GM18873 (cell line): Measurements from ENCODE around the gene PRKAR1B.
"Not testable (repeated sequence)": the region's sequence is repeated elsewhere in the genome, so short reads cannot be mapped to it uniquely, and the experiment has no call there.

Experiments used
- ATAC-seq: cut with Tn5 transposase; IDR thresholded peaks from one replicate; pipeline ENCODE4 v1.9.1; 2021; ENCODE audit warnings: mild to moderate bottlenecking, moderate library complexity, moderate number of reproducible peaks; ENCODE audit not compliant: unreplicated experiment, low FRiP score

PRKAR1B gene

GRCh38 chr7:564176-564865, 162.8 kb downstream of the PRKAR1B start:
- ATAC-seq: no peak

- ATAC-seq: no peak
These were observed 163.4 kb downstream of the PRKAR1B start for GRCh38 chr7:563629-564170.

- no peak for ATAC-seq
These were observed 164.1 kb downstream of the PRKAR1B start for GRCh38 chr7:562789-563628.

GRCh38 chr7:562374-562675, 164.8 kb downstream of the PRKAR1B start:
- no peak for ATAC-seq

GRCh38 chr7:561631-562373, 165.3 kb downstream of the PRKAR1B start:
- ATAC-seq: no peak

- ATAC-seq: no peak
These were observed 166.0 kb downstream of the PRKAR1B start for GRCh38 chr7:560966-561630.

- ATAC-seq: no peak
These were observed 167.7 kb downstream of the PRKAR1B start for GRCh38 chr7:559396-559705.

- no peak for ATAC-seq
These were observed 169.6 kb downstream of the PRKAR1B start for GRCh38 chr7:557558-557881.

- ATAC-seq: no peak
These were observed 170.1 kb downstream of the PRKAR1B start for GRCh38 chr7:556837-557557.

GRCh38 chr7:556291-556826, 170.7 kb downstream of the PRKAR1B start:
- ATAC-seq: no peak

- ATAC-seq: no peak
These were observed 171.4 kb downstream of the PRKAR1B start for GRCh38 chr7:555551-556160.

- ATAC-seq: no peak
These were observed 173.4 kb downstream of the PRKAR1B start for GRCh38 chr7:553636-554111.

- ATAC-seq: no peak
These were observed 174.0 kb downstream of the PRKAR1B start for GRCh38 chr7:552868-553635.

- ATAC-seq: not testable (repeated sequence)
These were observed 174.8 kb downstream of the PRKAR1B start for GRCh38 chr7:552151-552867.

- not testable (repeated sequence) for ATAC-seq
These were observed 175.5 kb downstream of the PRKAR1B start for GRCh38 chr7:551615-551970.

- no peak for ATAC-seq
These were observed 176.0 kb downstream of the PRKAR1B start for GRCh38 chr7:550881-551614.

- ATAC-seq: no peak
These were observed 177.0 kb downstream of the PRKAR1B start for GRCh38 chr7:549891-550625.
